ENCODE data around the gene CTU2.

Gene CTU2

DNA sequence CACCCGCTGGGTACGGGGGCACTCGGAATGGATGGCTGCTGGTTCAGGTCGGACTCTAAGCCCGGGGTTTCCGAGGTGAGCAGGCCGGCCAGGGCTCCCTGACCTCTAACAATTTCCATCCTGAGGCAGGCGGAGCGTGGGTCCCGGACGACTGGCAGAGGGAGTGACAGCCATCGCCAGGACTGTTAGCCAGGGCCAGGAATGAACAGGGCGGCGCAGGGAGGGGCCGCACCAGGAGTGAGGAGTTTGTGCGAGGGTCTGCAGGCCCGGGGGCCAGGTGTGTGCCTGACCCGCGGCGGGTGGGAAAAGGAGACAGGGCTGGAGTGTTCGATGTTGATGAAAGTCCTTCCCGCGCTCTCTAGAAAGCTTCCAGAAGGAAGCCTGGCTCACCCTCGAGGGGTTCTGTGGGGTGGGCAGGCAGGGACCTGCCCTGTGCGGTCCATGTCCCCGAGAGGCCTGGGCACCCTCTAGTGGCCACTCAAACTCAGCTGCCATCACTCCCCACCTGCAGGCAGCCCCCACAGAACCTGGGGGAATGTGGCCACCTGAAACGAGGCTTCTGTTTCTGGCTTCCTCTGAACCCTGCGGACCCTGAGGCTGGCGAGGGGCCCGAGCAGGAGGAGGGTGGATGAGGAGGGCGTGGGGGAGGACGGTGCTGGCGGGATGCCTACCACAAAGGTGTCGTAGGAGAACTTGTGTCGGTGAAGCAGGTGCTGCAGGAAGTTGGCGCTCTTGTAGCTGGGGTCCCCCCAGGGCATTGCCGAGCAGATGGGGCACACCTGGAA lies 8.3 kb upstream of the CTU2 start:
- no peak for DNase-seq

DNA sequence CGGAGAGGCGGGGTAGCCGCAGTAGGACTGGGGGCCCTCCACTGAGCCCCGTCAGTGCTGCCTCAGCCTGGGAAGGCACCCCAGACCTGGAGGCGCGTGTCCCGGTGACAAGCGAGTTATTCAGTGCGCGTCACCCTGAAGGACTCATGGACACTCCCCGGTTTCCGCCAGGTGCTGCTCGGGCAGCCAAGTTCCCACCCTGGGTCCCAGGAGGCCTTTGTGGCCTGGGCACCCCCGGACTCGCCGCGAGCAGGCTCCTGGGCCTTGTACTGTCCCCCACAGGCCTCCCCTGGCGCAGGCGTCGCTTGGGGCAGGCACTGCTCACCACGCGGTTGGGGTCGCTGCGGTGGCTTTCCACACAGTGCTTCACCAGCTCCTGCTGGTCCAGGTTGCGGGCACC lies 7.7 kb upstream of the CTU2 start:
- DNase-seq = no peak

DNA sequence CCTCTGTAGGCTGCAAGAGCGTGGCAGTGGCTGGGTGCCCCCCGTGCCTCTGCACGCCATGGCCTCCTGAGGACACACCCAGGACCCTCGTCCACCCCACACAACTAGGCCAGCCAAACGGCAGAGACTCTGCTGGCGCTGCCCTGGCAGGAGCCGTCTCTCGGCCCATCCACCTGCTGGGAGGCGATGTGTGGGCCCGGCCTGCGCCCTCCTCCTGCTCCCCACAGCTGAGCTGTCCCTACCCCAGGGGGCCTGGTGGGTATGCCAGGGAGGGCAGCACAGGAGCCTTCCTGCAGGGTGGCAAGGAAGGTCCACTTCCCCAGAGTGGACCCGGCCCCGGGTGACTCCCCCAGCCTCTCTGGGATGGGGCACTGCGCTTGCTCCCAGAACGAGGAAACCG lies 7.1 kb upstream of the CTU2 start:
- DNase-seq = no peak

DNA sequence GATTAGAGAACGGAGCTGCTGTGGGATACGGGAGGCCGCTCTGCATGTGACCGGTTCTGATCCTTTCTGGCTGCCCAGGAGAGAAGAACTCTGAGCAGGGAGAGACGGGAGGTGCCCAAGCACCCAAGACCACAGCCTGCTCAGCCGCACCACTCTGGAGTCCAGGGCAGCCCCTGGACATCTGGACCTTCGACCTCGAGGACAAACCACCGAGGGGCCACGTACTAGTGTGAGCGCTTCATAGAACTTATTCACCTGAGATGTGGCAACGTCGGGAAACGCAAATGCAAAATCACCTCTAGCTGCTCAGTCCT lies 6.0 kb upstream of the CTU2 start:
- DNase-seq = no peak

DNA sequence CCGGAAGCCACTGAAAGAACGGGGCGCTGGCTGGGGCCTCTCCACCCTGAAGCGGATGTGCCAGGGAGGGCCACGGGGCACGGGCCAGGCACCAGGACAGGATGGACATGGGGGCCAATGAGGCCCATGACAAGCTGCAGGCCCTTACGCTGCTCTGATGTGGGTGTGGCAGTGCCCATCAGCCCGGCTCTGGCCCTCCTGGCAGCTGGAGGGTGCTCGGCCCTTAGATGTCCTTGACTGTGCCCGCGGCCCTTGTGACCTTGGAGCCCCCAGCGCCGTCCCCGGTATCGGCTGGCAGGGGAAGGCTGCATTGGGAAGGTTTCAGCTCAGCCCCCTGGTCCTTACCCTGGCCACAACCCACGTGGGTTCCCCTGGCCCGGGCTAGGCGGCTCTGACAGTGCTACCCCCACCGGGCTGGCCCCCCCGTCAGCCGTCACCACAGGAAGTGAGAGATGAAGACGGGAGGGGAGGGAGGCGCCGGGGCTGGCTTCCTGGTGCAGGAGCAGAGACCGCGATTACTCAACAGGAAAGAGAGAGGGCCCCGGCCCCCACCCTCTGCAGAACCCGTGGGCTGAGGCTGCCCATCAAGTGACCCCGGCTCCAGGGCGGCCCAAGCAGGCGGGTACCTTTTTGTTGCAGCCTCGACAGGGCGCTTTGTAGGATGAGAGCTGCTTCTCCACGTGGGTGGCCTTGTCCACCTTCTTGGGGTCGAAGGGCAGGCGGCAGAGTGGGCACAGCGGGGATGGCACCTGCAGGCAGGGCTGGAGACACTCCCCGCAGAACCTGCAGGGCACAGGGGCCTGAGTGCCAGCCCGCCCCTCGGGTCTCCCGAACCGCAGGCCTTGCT lies 5.4 kb upstream of the CTU2 start:
- no peak for DNase-seq

DNA sequence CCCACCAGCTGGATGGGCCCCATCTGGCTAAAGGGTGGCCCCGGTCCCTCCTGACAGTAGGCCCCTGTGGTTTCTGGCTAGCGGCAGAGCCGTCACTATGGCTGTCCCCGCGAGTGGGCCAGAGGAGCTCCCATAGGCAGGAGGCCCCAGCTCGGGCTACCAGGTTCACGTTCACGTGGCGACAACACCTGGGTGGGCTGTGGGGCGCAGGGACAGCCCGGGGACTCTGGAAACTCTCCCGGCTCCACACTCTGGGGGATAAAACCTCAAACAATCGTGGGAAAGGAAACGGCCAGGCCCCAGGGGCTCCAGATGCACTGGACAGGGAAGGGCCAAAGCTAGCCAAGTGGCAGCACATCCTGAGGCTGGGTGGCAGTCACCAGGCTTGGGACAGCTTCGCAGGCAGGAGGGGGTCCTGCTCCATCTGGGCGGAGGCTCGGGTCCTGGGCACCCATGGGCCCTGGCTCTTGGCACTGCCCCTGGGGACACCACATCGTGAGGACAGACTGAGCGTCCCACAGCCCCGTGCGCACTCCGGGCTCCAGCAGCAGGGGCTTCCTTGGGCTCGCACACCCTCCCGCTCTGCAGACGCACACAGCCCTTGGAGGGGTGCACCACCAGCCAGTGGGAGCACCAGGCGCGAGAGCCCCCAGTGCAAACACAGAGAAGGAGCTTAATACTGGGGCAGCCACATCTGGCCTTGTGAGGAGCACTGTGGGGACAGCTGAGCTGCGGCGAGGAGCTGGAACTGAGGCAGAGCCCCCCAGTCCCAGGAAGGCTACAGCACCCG lies 4.5 kb upstream of the CTU2 start:
- DNase-seq = no peak

DNA sequence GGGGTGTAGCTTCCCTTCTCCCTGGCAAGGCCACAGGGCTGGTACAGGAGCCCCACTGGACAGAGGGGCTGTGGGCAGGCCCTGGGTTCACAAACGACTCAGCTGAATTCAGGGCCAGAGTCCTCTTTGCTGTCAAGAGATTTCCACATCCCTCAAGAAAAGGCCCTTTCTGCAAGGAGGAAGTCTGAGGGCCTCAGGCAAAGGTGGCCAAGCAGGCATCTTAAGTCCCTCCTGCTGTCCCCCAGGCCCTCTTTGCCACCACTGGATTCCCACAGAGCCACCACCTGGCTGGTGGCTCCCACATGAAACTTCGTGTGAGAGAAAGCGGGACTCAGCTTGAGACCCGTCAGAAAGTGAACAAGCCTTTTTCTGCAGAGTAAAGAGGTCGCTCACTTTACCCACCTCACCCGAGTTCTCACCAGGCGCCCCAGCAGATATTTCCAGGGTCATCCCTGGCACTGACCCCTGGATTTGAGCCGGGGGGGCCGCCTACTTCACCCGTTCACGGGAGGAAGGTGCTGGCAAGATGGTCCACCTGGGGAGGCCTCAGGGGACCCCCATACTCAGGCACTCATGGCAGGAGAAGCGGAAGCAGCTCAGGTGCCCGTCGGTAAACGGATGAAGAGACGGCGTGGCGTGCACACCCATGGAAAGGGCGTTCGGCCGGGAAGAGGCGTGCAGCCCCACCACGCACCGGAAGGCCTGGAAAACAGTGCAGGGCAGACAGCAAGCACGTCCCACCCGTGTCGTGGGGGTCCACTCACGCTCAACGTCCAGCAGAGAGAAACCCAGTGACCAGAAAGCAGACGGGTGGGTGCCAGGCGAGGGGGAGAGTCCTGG lies 3.7 kb upstream of the CTU2 start:
- DNase-seq = no peak

DNA sequence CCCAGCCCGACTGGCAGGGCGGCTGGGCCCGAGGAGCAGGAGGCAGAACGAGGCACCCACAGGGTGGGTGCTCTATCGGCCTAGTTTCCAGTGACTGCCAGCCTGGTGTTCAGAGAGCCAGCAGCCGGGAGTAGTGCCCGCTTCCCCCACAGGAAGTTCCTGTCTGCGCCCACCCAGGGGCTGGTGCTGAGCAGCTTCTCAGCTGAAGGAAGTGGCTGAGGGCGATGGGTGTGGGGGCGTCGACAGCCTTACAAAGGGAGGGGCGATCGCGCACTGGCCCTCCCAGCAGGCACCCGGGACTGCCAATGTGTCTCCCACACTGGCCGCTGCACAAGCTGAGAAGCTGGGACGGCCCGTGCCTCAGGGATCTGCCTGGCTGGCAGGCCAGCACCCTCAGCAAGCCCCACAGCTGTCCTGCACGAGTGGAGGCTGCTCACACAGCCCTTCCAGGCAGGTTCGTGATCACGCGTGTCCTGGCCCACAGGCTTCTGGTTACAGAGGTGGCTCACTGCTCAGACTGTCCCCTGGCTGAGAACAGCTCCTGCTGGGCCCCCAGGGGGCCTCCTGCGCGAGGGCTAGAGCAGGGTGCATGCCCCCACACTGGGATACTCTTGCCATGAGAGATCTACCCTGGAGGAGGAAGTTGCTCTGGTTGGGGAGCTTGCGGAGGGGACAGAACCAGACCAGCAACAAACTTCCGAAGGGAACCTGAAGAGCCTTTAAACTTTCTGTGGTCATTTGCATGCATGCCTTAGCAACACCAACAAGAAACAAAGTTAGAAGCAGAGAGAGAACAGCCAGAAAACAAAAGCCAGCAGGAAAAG lies 2.6 kb upstream of the CTU2 start:
- DNase-seq = no peak

DNA sequence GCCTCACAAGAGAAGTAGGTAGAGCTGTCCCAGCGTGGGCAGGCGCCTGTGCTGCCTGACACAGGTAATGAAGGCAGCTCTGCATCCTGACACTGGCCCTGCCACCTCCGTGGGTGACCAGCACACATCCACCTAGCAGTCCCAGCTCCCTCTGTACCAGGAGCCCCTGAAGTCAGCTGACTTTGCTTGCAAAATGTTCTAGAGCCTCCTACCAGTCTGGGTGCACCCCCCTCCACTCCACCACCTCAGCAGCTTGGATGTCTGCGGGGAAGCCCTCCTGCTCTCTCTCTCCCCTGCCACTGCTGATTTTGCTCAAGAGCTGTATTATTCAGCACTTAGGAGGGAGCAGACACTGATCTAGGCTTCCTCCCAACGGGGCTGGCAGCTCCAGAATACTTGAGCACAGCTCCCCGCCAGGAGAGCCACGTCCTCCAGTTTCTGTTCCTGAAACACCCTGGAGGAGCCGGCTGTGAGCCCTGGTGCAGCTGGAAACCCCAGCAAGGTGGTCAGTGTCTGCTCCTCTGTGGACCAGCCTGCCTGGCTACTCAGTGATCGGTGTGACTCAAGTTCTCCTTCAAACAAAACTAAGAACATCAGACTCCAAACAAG lies 1.1 kb upstream of the CTU2 start:
- DNase-seq = no peak

DNA sequence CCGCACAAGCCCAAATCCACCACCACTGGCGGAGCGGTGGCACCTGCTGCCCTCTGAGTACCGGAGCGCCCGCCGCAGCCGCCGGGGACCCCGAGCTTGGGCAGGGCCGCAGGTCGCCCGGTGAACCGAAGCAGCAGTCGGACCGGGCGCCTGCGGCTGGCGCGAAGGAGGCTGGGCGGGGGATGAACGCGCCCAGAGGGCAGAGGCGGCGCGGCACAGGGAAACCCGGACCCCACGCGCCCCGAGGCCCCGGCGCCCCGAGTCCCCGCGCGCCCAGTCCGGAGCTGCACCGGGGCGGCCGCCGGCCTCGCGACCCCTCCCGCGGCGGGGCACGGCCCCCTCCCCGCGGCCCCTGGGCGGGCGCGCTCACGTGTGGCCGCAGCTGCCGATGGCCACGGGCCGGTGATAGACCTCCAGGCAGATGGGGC lies 488 bp upstream of the CTU2 start:
- no peak for DNase-seq

DNA sequence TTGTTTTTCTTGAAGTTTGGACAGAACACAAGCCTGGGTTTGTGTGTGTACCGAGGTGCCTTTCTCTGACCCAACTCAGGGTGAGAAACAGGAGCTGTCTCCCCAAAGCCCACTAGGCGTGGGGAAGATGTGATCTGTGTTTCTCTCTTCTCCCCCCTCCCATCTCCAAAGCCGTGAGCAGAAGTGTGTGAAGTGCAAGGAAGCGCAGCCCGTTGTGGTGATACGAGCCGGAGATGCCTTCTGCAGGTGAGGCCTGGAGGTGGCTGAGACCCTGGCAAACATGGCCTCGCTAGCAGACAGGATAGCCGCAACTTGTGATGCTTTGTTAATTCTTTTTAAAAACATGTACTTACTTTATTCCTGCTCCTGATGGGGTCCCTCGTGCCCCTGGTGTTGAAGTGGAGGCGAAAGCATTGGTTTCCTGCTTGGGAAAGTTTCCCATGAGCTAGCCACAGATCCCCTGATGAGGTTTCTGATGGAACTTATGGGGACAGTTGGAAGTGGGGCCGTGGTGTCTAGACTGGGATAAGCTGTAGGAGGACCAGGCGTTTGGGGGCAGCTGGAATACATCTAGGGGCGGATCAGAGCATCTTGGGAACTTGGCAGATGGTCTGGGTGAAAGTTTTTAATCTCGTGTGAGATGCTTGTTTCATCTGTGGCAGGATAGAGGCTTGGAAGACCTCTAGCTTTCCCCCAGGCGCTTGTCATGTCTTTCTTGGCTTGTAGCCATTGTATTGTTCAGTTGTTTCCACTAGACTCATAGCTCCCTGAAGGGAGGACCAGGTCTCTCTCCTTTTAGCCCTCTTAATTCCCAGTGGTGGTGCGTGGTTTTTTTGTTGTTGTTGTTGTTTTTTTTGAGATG lies 893 bp downstream of the CTU2 start:
- DNase-seq = no peak

DNA sequence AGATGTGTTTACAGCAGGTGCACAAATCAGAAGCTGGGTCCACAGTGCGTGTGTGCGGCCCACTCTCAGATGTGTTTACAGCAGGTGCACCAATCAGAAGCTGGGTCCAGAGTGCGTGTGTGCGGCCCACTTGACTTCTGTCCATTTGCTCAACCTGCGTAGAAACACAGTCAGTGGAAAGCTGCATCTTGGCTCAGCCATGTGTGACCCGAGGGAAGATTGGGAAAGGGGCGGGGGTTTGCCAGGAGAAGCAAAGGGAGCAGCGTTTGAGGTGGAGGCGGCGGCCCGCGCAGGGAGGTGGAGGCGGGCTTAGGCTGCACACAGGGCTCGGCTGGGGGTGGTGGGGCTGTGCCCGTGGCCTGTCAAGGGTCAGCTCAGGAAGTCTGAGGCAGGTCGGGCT lies 4.3 kb downstream of the CTU2 start:
- DNase-seq = no peak

DNA sequence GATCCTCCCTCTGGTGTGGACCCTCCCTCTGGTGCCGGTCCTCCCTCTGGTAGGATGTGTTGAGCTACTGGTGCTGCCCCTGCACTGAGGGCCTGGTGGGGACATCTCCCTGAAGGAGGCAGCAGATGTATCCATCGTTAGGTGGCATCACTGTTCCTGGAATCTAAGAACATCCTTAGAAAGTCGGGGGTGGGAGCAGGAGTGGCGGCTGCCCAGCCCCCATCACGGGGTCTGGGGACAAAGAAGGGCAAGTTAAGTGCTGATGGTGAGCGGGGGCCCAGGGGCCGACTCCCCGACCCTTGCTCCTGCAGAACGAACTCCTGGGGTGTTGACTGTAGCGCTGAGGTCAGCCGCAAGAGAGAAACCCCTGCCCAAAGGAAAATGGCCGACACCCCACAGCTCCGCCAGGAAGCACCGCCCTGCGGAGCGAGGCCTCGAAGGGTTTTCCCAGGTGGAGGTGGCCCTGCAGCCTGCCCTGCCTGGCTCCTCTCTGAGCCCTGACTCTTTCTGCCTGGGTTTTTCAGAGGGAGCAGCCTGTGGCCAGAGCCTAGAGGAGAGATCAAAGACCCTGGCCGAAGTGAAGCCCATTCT lies 5.5 kb downstream of the CTU2 start:
- no peak for DNase-seq

DNA sequence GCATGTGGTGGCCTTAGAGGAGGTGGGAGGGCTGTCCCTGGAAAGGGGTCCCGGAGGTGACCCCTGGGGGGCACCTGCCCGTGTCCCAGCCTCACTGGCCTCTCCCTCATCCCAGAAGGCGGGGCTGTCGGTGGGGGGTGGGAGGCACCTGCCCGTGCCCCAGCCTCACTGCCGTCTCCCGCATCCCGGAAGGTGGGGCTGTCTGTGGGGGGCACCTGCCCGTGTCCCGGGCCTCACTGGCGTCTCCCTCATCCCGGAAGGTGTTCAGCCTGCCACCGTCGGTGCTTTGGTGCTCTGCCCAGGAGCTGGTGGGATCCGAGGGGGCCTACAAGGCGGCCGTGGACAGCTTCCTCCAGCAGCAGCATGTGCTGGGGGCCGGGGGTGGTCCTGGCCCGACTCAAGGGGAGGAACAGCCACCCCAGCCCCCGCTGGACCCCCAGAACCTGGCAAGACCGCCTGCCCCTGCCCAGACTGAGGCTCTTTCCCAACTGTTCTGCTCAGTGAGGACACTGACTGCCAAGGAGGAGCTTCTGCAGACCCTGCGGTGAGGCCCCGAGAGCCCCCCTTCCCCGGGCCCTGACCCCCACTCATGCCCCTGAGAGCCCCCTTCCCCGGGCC lies 6.2 kb downstream of the CTU2 start:
- no peak for DNase-seq

DNA sequence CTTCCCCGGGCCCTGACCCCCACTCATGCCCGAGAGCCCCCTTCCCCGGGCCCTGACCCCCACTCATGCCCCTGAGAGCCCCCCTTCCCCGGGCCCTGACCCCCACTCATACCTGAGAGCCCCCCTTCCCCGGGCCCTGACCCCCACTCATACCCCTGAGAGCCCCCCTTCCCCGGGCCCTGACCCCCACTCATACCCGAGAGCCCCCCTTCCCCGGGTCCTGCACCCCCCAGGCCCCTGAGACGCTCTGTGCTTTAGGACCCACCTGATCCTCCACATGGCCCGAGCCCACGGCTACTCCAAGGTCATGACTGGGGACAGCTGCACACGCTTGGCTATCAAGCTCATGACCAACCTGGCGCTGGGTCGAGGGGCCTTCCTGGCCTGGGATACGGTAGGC lies 6.8 kb downstream of the CTU2 start:
- no peak for DNase-seq

DNA sequence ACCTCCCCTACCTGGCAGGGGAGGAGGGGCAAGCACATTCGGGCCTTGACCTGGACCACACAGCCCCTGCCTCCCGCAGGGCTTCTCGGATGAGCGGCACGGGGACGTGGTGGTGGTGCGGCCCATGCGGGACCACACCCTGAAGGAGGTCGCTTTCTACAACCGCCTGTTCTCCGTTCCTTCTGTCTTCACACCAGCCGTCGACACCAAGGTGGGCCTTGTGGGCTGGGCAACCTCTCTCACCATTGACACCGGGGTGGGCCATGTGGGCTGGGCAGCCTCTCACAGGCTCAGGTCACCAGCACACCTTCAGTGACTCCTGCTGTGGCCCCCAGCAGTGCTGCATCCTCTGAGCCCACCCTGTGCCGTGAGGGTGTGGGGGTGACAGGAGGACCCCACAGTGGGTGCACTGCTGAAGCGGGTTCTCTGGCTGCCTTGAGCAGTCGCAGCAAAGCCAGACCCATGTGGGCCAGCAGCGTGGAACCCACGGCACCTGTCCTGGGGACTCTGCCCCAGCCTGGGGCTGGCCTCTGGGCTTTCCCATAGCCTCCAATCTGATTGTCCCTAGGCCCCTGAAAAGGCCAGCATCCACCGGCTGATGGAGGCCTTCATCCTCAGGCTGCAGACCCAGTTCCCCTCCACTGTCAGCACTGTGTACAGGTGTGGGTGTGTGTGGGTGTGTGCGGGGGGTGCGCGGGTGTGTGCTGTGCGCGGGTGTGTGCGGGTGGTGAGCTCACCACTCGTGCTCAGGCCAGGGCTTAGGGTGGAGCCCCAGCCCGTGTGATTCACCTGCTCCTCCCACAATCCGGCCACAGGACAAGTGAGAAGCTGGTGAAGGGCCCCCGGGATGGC lies 7.5 kb downstream of the CTU2 start:
- DNase-seq = no peak

DNA sequence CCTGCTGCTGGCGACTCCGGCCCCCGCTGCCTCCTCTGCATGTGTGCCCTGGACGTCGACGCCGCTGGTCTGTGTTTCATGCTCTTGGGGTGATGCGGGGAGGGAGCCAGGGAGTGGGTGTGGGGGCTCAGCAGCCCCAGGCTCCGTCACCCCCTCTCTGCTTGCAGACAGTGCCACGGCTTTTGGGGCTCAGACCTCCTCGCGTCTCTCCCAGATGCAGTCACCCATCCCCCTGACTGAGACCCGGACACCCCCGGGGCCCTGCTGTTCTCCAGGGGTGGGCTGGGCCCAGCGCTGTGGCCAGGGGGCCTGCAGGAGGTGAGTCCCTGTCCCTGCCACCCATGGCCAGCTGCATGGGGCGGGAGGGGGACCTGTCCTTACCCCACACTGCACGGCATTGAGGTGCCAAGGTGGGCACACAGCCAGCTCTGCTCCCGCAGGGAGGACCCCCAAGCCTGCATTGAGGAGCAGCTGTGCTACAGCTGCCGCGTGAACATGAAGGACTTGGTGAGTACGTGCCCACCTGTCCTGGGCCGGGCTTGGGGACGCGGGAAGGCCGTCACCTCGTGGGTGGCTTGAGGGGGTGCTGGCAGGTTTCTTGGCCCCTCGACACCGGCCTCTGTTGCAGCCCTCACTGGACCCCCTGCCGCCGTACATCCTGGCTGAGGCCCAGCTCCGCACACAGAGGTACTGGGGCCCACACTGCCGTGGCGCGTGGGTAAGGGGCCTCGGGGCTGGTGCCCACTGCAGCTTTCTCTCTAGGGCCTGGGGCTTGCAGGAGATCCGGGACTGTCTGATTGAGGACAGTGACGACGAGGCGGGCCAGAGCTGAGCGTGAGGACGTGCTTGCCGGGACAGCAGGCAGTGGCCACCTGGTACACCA lies 8.4 kb downstream of the CTU2 start:
- no peak for DNase-seq

All from NCI-H526 treated with DMSO at 0.1 percent for 48 hours (cell line).